ENCODE data around the gene TF.

TF gene

GRCh38 chr3:133829310-133829707, 83.1 kb downstream of the TF start:
- DNase-seq (ENCODE audit: low read depth) = no peak
- TF ChIP-seq CTCF (IDR thresholded peaks at IDR 0.05; ENCODE audit: low read depth, low read length, missing control alignments) = no peak
- H3K4me3 ChIP-seq (ENCODE audit: low read depth, low read length) = no peak overlapping the region

- no peak for TF ChIP-seq CTCF (IDR thresholded peaks at IDR 0.05; ENCODE audit: low read depth, low read length, missing control alignments)
- H3K4me3 ChIP-seq (ENCODE audit: low read depth, low read length) = no peak overlapping the region
- DNase-seq (ENCODE audit: low read depth) = no peak
These were observed 83.9 kb downstream of the TF start for GRCh38 chr3:133830071-133830470.

GRCh38 chr3:133831966-133832801, 86.0 kb downstream of the TF start:
- DNase-seq (ENCODE audit: low read depth) = no peak
- no peak overlapping the region for H3K4me3 ChIP-seq (ENCODE audit: low read depth, low read length)
- peak; percentile 44 for TF ChIP-seq CTCF (IDR thresholded peaks at IDR 0.05; ENCODE audit: low read depth, low read length, missing control alignments)

- H3K4me3 ChIP-seq (ENCODE audit: low read depth, low read length) = no peak overlapping the region
- no peak for TF ChIP-seq CTCF (IDR thresholded peaks at IDR 0.05; ENCODE audit: low read depth, low read length, missing control alignments)
- no peak for DNase-seq (ENCODE audit: low read depth)
These were observed 86.6 kb downstream of the TF start for GRCh38 chr3:133832802-133833144.

GRCh38 chr3:133833267-133833666, 87.1 kb downstream of the TF start:
- no peak overlapping the region for H3K4me3 ChIP-seq (ENCODE audit: low read depth, low read length)
- no peak for DNase-seq (ENCODE audit: low read depth)
- no peak for TF ChIP-seq CTCF (IDR thresholded peaks at IDR 0.05; ENCODE audit: low read depth, low read length, missing control alignments)

- no peak overlapping the region for H3K4me3 ChIP-seq (ENCODE audit: low read depth, low read length)
- DNase-seq (ENCODE audit: low read depth) = no peak
- TF ChIP-seq CTCF (IDR thresholded peaks at IDR 0.05; ENCODE audit: low read depth, low read length, missing control alignments) = no peak
These were observed 87.9 kb downstream of the TF start for GRCh38 chr3:133833880-133834620.
